HepG2 (cell line): ENCODE data around the gene GNL1. TPM values are rescaled to one million over a fixed set of nuclear protein-coding genes. Genes with fewer than 3 reads are reported as not detected.
A peak's percentile ranks its signal among the peaks of the same experiment; 100 is the strongest.

Source experiments
- ELF1 ChIP-seq: sonication (generic); formaldehyde crosslinking; IDR thresholded peaks from 2 replicates; pipeline ENCODE4 v1.4.0; 2020; ENCODE audit warnings: missing genetic modification reagents
- KLF9 ChIP-seq: IDR thresholded peaks from 2 replicates; pipeline ENCODE4 v1.6.1; 2016; ENCODE audit warnings: low read depth
- NR1H2 ChIP-seq: sonication (generic); formaldehyde crosslinking; IDR thresholded peaks from 2 replicates; pipeline ENCODE4 v1.8.1; 2022; ENCODE audit warnings: low read depth, missing genetic modification reagents, borderline replicate concordance
- SNAI1 ChIP-seq: sonication (generic); formaldehyde crosslinking; IDR thresholded peaks from 2 replicates; pipeline ENCODE4 v1.5.0; 2020; ENCODE audit warnings: mild to moderate bottlenecking, missing genetic modification reagents, borderline replicate concordance
- TBL1XR1 ChIP-seq: fragments of 150-350 bp; IDR thresholded peaks from 2 replicates; pipeline ENCODE4 v1.6.1; 2014; ENCODE audit warnings: borderline replicate concordance, low read length; ENCODE audit not compliant: partially characterized antibody
- ZNF296 ChIP-seq: sonication (generic); formaldehyde crosslinking; conservative IDR thresholded peaks from 2 replicates; pipeline ENCODE4 v1.5.0; 2020; ENCODE audit warnings: mild to moderate bottlenecking, missing genetic modification reagents
- ZNF33B ChIP-seq: sonication (generic); formaldehyde crosslinking; IDR thresholded peaks from 2 replicates; pipeline ENCODE4 v1.5.1; 2020; ENCODE audit warnings: mild to moderate bottlenecking, missing genetic modification reagents
- ZNF577 ChIP-seq: sonication (generic); formaldehyde crosslinking; IDR thresholded peaks from 2 replicates; pipeline ENCODE4 v1.4.0; 2020; ENCODE audit warnings: mild to moderate bottlenecking, low read depth, missing genetic modification reagents, borderline replicate concordance
- ZNF713 ChIP-seq: sonication (generic); formaldehyde crosslinking; IDR thresholded peaks from 2 replicates; pipeline ENCODE4 v1.4.0; 2020; ENCODE audit warnings: mild to moderate bottlenecking, missing genetic modification reagents
- ZNF775 ChIP-seq: sonication (generic); formaldehyde crosslinking; IDR thresholded peaks from 2 replicates; pipeline ENCODE4 v1.4.0; 2020; ENCODE audit warnings: missing genetic modification reagents, mild to moderate bottlenecking, moderate library complexity, borderline replicate concordance
- polyA plus RNA-seq, 8 experiments: library from polyadenylated mRNA; depleted of rRNA in 3 of 8; stranded (reverse) in 7 of 8; unstranded in 1 of 8; fragments of >200 nt; fragmentation: Illumina TruSeq in 4 of 8; extraction: Trizol in 4 of 8; gene quantifications; 2 replicates each; pipeline versions ENCODE4 v1.2.1 to v1.2.3, GENCODE V29; 2011 to 2016; ENCODE audit warnings: low read depth in 4 of 8, missing spikeins in 1 of 8, mixed read lengths in 1 of 8; ENCODE audit not compliant: insufficient read depth in 1 of 8
- total RNA-seq, 5 experiments: library from RNA; depleted of rRNA; stranded (reverse); fragments of >200 nt; fragmentation: Illumina TruSeq; extraction: Trizol; gene quantifications; 2 replicates each; pipeline ENCODE4 v1.2.3, GENCODE V29; 2016; ENCODE audit warnings: low read depth in 1 of 5
- TF ChIP-seq, protein P1 (sequence below): sonication (generic); formaldehyde crosslinking; IDR thresholded peaks from 2 replicates; pipeline ENCODE4 v1.8.0; 2023; ENCODE audit warnings: mild to moderate bottlenecking, missing genetic modification reagents
- TF ChIP-seq, protein P2 (sequence below): sonication (generic); formaldehyde crosslinking; IDR thresholded peaks from 2 replicates; pipeline ENCODE4 v1.5.0; 2020; ENCODE audit warnings: mild to moderate bottlenecking, low read depth, missing genetic modification reagents, borderline replicate concordance
- TF ChIP-seq, protein P3 (sequence below): sonication (generic); formaldehyde crosslinking; IDR thresholded peaks from 2 replicates; pipeline ENCODE4 v1.4.0; 2020; ENCODE audit warnings: missing genetic modification reagents
- TF ChIP-seq, protein P4 (sequence below): sonication (generic); formaldehyde crosslinking; IDR thresholded peaks from 2 replicates; pipeline ENCODE4 v1.9.0; 2021; ENCODE audit warnings: missing genetic modification reagents, mild to moderate bottlenecking, borderline replicate concordance
- TF ChIP-seq, protein P5 (sequence below): sonication (generic); formaldehyde crosslinking; IDR thresholded peaks from 2 replicates; pipeline ENCODE4 v1.5.0; 2020; ENCODE audit warnings: missing genetic modification reagents
- TF ChIP-seq, protein P6 (sequence below): sonication (generic); formaldehyde crosslinking; conservative IDR thresholded peaks from 2 replicates; pipeline ENCODE4 v1.8.1; 2023; ENCODE audit warnings: missing genetic modification reagents

The GNL1 gene
- total and polyA plus RNA-seq, 2 of the 13 experiments (the other 11 are each of a cell fraction or from before 2014, with no cell fraction given): 35.0 to 55.6 TPM

DNA sequence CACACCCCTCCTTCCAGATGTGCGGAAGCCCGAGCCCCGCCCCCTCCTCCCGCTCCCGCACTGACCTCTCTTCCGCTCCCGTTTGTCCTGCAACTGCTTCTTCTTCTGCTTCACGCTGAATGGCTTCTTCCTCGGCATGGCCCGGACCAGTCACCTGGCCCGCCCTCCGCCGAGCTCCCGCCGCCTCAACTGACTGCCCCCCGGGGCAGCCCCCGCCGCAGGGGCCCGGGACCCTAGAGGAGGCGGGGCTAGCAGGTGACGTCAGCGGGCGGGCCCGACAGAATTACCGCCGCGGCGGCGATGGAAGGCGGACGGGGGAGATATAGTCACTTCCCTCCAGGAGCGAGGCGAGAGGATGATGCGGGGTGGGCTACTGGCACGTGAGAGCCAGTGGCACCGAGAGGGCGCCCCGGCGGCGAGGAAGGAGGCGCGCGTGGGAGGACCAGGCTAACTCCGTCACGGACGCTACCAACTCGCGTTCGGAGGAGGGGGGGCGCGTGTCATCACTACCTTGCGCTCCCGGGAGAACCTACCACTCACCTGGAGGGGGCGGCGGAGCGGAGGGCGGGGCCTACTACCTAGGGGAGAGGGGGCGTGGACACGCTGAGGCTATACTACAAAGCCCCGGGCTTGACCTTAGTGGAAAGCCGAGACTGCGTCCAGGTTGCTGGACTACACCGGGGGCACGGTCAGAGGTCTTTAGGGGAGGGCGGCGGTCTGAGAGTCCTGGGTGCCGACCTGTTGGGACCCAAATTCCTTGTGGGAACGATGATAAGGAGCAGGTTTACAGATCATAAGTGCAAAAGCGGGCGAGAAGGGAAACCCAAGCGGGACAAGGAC is at the start of gene GNL1 (continued):
- TF ChIP-seq KLF9: no peak
- TF ChIP-seq, protein P1, sequence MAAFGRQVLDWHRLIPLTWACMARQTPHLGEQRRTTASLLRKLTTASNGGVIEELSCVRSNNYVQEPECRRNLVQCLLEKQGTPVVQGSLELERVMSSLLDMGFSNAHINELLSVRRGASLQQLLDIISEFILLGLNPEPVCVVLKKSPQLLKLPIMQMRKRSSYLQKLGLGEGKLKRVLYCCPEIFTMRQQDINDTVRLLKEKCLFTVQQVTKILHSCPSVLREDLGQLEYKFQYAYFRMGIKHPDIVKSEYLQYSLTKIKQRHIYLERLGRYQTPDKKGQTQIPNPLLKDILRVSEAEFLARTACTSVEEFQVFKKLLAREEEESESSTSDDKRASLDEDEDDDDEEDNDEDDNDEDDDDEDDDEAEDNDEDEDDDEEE (CRISPR knock-in tag): no peak
- TF ChIP-seq, protein P2, sequence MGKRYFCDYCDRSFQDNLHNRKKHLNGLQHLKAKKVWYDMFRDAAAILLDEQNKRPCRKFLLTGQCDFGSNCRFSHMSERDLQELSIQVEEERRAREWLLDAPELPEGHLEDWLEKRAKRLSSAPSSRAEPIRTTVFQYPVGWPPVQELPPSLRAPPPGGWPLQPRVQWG (CRISPR knock-in tag): no peak
- TF ChIP-seq, protein P3, sequence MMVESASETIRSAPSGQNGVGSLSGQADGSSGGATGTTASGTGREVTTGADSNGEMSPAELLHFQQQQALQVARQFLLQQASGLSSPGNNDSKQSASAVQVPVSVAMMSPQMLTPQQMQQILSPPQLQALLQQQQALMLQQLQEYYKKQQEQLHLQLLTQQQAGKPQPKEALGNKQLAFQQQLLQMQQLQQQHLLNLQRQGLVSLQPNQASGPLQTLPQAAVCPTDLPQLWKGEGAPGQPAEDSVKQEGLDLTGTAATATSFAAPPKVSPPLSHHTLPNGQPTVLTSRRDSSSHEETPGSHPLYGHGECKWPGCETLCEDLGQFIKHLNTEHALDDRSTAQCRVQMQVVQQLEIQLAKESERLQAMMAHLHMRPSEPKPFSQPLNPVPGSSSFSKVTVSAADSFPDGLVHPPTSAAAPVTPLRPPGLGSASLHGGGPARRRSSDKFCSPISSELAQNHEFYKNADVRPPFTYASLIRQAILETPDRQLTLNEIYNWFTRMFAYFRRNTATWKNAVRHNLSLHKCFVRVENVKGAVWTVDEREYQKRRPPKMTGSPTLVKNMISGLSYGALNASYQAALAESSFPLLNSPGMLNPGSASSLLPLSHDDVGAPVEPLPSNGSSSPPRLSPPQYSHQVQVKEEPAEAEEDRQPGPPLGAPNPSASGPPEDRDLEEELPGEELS (CRISPR knock-in tag): no peak; the same call in 1 of the 2 replicates
- TF ChIP-seq SNAI1 (CRISPR knock-in tag): 0 out of 2 replicates have a peak, but pooled peaks have one; percentile 73
- TF ChIP-seq ZNF577 (CRISPR knock-in tag): no peak
- no peak for TF ChIP-seq ZNF33B (CRISPR knock-in tag)
- TF ChIP-seq TBL1XR1: peak; percentile 30
- TF ChIP-seq, protein P4, sequence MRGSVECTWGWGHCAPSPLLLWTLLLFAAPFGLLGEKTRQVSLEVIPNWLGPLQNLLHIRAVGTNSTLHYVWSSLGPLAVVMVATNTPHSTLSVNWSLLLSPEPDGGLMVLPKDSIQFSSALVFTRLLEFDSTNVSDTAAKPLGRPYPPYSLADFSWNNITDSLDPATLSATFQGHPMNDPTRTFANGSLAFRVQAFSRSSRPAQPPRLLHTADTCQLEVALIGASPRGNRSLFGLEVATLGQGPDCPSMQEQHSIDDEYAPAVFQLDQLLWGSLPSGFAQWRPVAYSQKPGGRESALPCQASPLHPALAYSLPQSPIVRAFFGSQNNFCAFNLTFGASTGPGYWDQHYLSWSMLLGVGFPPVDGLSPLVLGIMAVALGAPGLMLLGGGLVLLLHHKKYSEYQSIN (CRISPR knock-in tag): no peak
- TF ChIP-seq ELF1 (CRISPR knock-in tag): no peak
- TF ChIP-seq, protein P5, sequence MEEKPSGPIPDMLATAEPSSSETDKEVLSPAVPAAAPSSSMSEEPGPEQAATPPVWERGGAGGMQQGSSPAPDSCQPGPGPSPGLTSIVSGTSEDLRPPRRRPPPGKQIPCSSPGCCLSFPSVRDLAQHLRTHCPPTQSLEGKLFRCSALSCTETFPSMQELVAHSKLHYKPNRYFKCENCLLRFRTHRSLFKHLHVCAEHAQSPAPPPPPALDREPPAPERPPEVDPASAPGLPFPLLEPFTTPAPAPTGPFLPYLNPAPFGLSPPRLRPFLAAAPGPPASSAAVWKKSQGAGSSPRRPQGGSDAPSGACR (CRISPR knock-in tag): no peak; the same call in 1 of the 2 replicates
- no peak; the same call in 1 of the 2 replicates for TF ChIP-seq ZNF296 (CRISPR knock-in tag)
- no peak for TF ChIP-seq NR1H2
- no peak for TF ChIP-seq ZNF775
- TF ChIP-seq, protein P6, sequence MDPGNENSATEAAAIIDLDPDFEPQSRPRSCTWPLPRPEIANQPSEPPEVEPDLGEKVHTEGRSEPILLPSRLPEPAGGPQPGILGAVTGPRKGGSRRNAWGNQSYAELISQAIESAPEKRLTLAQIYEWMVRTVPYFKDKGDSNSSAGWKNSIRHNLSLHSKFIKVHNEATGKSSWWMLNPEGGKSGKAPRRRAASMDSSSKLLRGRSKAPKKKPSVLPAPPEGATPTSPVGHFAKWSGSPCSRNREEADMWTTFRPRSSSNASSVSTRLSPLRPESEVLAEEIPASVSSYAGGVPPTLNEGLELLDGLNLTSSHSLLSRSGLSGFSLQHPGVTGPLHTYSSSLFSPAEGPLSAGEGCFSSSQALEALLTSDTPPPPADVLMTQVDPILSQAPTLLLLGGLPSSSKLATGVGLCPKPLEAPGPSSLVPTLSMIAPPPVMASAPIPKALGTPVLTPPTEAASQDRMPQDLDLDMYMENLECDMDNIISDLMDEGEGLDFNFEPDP (CRISPR knock-in tag): no peak
- no peak for TF ChIP-seq ZNF713 (CRISPR knock-in tag)
